GM12864 (cell line): ENCODE data around the gene ADAMTS16.

Experiments
- DNase-seq: peaks from one replicate; pipeline ENCODE4 v3.0.0-alpha.2; 2011; ENCODE audit warnings: low read depth
- H3K4me3 ChIP-seq: 2 replicates; pipeline ENCODE4 v1.5.1; 2011; ENCODE audit warnings: mild to moderate bottlenecking, low read depth, low read length, control low read depth
- CTCF ChIP-seq: IDR thresholded peaks from 2 replicates; pipeline ENCODE4 v1.5.1; 2011; ENCODE audit warnings: low read depth, mild to moderate bottlenecking, moderate library complexity, low read length, control low read depth, inconsistent platforms; ENCODE audit errors: missing control alignments

Gene ADAMTS16

GRCh38 chr5:5341531-5342292, 201.6 kb downstream of the ADAMTS16 start:
- no peak overlapping the region for H3K4me3 ChIP-seq
- no peak for DNase-seq
- no peak for TF ChIP-seq CTCF

- TF ChIP-seq CTCF = no peak
- H3K4me3 ChIP-seq = no peak overlapping the region
- DNase-seq = no peak
These were observed 202.7 kb downstream of the ADAMTS16 start for GRCh38 chr5:5342784-5343183.

GRCh38 chr5:5343568-5343967, 203.4 kb downstream of the ADAMTS16 start:
- TF ChIP-seq CTCF = no peak
- no peak for DNase-seq
- no peak overlapping the region for H3K4me3 ChIP-seq

DNA sequence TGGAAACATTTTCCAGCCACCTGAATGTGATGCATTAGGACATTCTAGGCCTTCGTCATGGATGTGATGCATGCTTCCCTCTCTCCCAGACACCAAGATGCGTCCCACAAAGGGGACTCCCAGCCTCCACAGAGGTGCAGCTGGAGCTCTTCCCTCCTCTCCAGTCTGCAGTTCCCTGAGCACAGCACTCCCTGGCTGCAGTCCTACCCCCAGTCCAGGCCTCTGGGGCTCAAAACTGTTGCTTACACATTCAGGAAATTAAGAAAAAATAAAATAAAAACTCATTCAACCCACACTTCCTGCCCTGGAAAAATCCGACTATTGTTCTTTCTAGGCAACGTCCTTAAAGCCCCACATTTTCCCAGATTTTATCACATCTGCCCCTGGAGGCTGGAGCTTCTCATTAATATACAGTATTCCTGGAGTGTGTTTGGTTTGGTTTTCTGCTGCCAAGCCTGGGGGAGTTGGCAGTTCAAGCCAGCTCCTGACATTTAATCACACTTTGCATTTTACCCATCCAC, 204.0 kb downstream of the ADAMTS16 start:
- TF ChIP-seq CTCF = no peak
- no peak for DNase-seq
- no peak overlapping the region for H3K4me3 ChIP-seq

- no peak for TF ChIP-seq CTCF
- no peak for DNase-seq
These were observed 204.5 kb downstream of the ADAMTS16 start for GRCh38 chr5:5344606-5345005.

GRCh38 chr5:5347442-5347841, 207.3 kb downstream of the ADAMTS16 start:
- TF ChIP-seq CTCF = no peak
- H3K4me3 ChIP-seq = no peak overlapping the region
- DNase-seq = no peak

More at GRCh38 chr5:5344606-5345005, 204.5 kb downstream of the ADAMTS16 start:
- no peak overlapping the region for H3K4me3 ChIP-seq

- no peak for DNase-seq
- H3K4me3 ChIP-seq = no peak overlapping the region
- TF ChIP-seq CTCF = no peak
These were observed 208.0 kb downstream of the ADAMTS16 start for GRCh38 chr5:5348135-5348534.
